Subcutaneous abdominal adipose tissue (tissue), 5 donors: ENCODE measurements around the gene VWA3B.

Experiments used
- H3K27ac ChIP-seq: one replicate; pipeline ENCODE4 v1.7.0; 2013; ENCODE audit warnings: low read depth, mild to moderate bottlenecking, inconsistent platforms, low read length, moderate library complexity
- H3K27me3 ChIP-seq, 5 donors: one replicate each; pipeline ENCODE4 v1.7.0; 2013; ENCODE audit warnings: low read length in 5 of 5, inconsistent platforms in 1 of 5; ENCODE audit not compliant: control insufficient read depth in 5 of 5, insufficient read depth in 4 of 5
- H3K36me3 ChIP-seq, 5 donors: one replicate each; pipeline ENCODE4 v1.7.0; 2013; ENCODE audit warnings: low read length in 5 of 5; ENCODE audit not compliant: control insufficient read depth in 5 of 5, insufficient read depth in 5 of 5
- H3K4me1 ChIP-seq, 5 donors: one replicate each; pipeline ENCODE4 v1.7.0; 2013; ENCODE audit warnings: low read length in 5 of 5, mild to moderate bottlenecking in 3 of 5, moderate library complexity in 1 of 5; ENCODE audit not compliant: control insufficient read depth in 5 of 5, insufficient read depth in 5 of 5
- H3K4me3 ChIP-seq, 5 donors: one replicate each; pipeline ENCODE4 v1.7.0; 2013; ENCODE audit warnings: low read length in 5 of 5, low read depth in 1 of 5
- H3K9ac ChIP-seq, 5 donors: one replicate each; pipeline ENCODE4 v1.7.0; 2013; ENCODE audit warnings: low read length in 5 of 5, mild to moderate bottlenecking in 4 of 5, moderate library complexity in 3 of 5
- H3K9me3 ChIP-seq, 5 donors: one replicate each; pipeline ENCODE4 v1.7.0; 2013; ENCODE audit warnings: low read length in 5 of 5; ENCODE audit not compliant: control insufficient read depth in 5 of 5
- donor health status: healthy.
- donor health status: healthy.
- donor health status: healthy.
- donor health status: healthy.
- donor health status: healthy.

The VWA3B gene

GRCh38 chr2:98348066-98348561 is 261.1 kb downstream of the VWA3B start:
- Histone ChIP-seq H3K4me3 (no peak overlapping the region), H3K9ac (no peak overlapping the region), H3K36me3 (no peaks in the 10 kb centered on the region), H3K27me3 (peaks cover 24 to 58% (median 40%) of the 10 kb centered on the region in 5 donors), H3K27ac (no peak overlapping the region), H3K4me1 (peaks cover 0 to 15% (median 8%) of the 10 kb centered on the region in 5 donors), H3K9me3 (no peaks in the 10 kb centered on the region)

DNA sequence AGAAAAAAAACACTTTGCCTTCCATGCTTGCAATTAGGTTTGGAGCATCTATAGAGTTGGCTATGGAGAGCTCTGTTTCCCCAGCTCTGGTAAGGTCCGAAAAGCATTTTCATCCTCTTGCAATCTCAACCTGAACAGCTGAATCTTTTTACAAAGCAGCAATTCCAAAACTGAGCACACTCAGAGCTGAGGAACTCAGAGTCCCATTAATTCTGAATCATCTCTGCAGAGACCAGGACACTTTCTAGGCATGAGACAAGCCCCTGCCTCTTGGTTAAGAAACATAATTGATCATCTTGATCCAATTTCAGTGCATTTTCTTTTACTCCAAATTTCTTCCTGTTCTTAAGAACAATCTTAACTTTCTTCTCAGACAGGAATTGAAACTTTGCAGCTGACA is 263.4 kb downstream of the VWA3B start:
- peaks cover 0 to 4% (median 2%) of the 10 kb centered on the region in 5 donors for H3K9me3 ChIP-seq
- peaks cover 24 to 45% (median 39%) of the 10 kb centered on the region in 5 donors for H3K27me3 ChIP-seq
- no peak overlapping the region for H3K9ac ChIP-seq
- H3K36me3 ChIP-seq, result no peaks in the 10 kb centered on the region
- no peak overlapping the region for H3K27ac ChIP-seq
- H3K4me1 ChIP-seq, result peaks cover 0 to 15% (median 8%) of the 10 kb centered on the region in 5 donors
- H3K4me3 ChIP-seq, result no peak overlapping the region

DNA sequence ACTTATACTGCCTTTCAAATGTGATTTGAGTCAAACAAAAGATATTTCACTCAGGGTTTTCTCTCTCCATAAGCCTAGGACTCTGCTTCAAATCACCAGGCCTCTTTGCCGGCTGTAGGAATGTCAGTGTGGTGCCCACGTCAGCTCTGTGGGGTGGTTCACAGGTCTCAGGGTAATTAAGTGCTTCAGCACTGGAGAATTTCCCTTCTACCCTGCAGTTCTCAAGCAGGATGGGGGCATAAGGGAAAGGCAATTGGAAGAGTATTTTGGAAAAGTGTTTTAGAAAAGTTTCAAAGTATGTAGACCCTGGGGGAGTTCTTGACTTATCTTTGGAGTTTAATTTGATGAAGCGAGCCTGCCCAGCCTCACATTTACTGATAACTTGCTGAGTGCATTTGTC is 268.9 kb downstream of the VWA3B start:
- Histone ChIP-seq H3K36me3 (no peaks in the 10 kb centered on the region), H3K9ac (no peak overlapping the region), H3K4me3 (no peak overlapping the region), H3K4me1 (no peaks in the 10 kb centered on the region), H3K27me3 (peaks cover 0 to 3% (median 0%) of the 10 kb centered on the region in 5 donors), H3K27ac (no peak overlapping the region), H3K9me3 (peaks cover 0 to 4% (median 2%) of the 10 kb centered on the region in 5 donors)

GRCh38 chr2:98356729-98357128 is 269.8 kb downstream of the VWA3B start:
- peaks cover 0 to 3% (median 0%) of the 10 kb centered on the region in 5 donors for H3K27me3 ChIP-seq
- no peak overlapping the region for H3K27ac ChIP-seq
- no peaks in the 10 kb centered on the region for H3K4me1 ChIP-seq
- H3K9me3 ChIP-seq, result peaks cover 0 to 4% (median 2%) of the 10 kb centered on the region in 5 donors
- no peak overlapping the region for H3K4me3 ChIP-seq
- H3K9ac ChIP-seq, result no peak overlapping the region
- H3K36me3 ChIP-seq, result no peaks in the 10 kb centered on the region

- H3K27me3 ChIP-seq, result peaks cover 0 to 3% (median 0%) of the 10 kb centered on the region in 5 donors
- no peaks in the 10 kb centered on the region for H3K4me1 ChIP-seq
- no peak overlapping the region for H3K4me3 ChIP-seq
- H3K9ac ChIP-seq, result no peak overlapping the region
- H3K27ac ChIP-seq, result no peak overlapping the region
- no peaks in the 10 kb centered on the region for H3K36me3 ChIP-seq
- peaks cover 0 to 4% (median 2%) of the 10 kb centered on the region in 5 donors for H3K9me3 ChIP-seq
These were observed 270.9 kb downstream of the VWA3B start for GRCh38 chr2:98357849-98358248.

DNA sequence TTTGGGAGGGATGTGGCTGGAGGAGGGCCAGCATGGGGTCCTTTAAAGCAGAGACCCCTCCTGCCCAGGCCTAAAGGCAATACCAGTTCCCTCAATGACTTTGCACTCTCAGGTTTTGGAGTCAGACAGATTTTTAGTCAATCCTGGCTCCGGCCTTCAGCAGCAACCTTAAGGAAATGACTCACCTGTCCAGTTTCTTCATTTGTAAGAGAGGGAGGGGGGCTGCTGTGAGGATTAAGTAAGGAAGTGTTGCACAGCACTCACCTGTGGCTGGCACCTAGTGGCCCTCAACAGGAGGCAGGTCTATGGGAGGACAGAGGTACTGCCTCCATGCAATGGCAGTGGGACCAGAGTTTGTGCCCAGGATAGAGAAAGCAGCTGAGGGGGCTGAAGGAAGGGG is 273.0 kb downstream of the VWA3B start:
- Histone ChIP-seq H3K9ac (no peak overlapping the region), H3K36me3 (no peaks in the 10 kb centered on the region), H3K27me3 (peaks cover 0 to 3% (median 0%) of the 10 kb centered on the region in 5 donors)

More for the DNA sequence above, 273.0 kb downstream of the VWA3B start:
- Histone ChIP-seq H3K9me3 (no peaks in the 10 kb centered on the region), H3K27ac (no peak overlapping the region), H3K4me3 (no peak overlapping the region), H3K4me1 (no peaks in the 10 kb centered on the region)
